ENCODE measurements around the gene LETMD1.
"Not testable (repeated sequence)": the region's sequence is repeated elsewhere in the genome, so short reads cannot be mapped to it uniquely, and the experiment has no call there.

GRCh38 chr12:51078866-51079265, 30.7 kb downstream of the LETMD1 start:
- TF ChIP-seq CTCF (conservative IDR thresholded peaks at IDR 0.05); ZFX (IDR thresholded peaks at IDR 0.05): not testable (repeated sequence)
